ENCODE measurements around the gene PGD. TPM values are rescaled to one million over a fixed set of nuclear protein-coding genes. Genes with fewer than 3 reads are reported as not detected.

Gene PGD
- total and polyA plus RNA-seq, 3 experiments from 2014 or later, result 42.4 to 116 (median 115) TPM

DNA sequence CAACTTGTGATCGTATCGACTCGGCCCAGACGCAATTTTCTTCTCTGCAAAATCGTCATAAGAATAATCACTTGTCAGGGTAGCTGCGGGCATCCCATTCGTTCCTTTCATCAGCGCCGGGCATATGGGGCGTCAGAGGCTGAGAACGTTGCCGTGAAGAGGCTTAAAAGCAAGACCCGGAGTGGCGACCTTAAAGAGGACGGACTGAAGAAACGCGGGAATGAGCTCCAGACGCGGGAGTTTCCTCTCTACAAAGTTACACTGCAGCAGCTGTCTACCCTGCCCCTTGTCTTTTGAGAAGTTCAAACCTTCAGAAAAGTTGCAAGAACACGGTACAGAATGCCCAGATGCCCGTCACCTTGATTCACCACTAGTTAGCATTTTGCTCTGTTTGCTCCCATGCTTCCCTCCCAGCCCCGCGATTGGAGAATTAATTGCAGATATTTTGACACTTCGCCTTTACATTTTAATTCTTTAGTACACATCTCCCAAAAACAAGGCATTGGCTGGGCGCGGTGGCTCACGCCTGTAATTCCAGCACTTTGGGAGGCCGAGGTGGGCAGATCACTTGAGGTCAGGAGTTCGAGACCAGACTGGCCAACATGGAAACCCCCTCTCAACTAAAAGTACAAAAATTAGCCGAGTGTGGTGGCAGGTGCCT is 32.3 kb downstream of the PGD start:
- H3K27me3 ChIP-seq (ENCODE audit: insufficient read depth, low read length, poor library complexity, severe bottlenecking), result no peaks in the 10 kb centered on the region
- DNase-seq, result peak in 1 of 5 donors; percentile 5
- peaks cover 15 to 33% (median 21%) of the 10 kb centered on the region in 3 donors for H3K4me1 Mint-ChIP-seq
- POLR2A ChIA-PET, result interaction anchor here (0.6 kb wide), 1 partner anchor 25 kb away, joined by 3 read pairs; no protein-coding TSS in a partner anchor
- H3K4me1 ChIP-seq (ENCODE audit: insufficient read depth, low read length), result peaks cover 18% of the 10 kb centered on the region
- H3K27ac Mint-ChIP-seq, result peak overlapping the region; percentile 83 to 95 (median 90)
- peaks cover 0 to 3% (median 0%) of the 10 kb centered on the region in 3 donors for H3K36me3 Mint-ChIP-seq
- no peaks in the 10 kb centered on the region for H3K9me3 ChIP-seq (ENCODE audit: low read length)
- H3K9me3 Mint-ChIP-seq, result no peaks in the 10 kb centered on the region
- peak overlapping the region; percentile 83 to 96 (median 89) for H3K4me3 Mint-ChIP-seq
- no peaks in the 10 kb centered on the region for H3K36me3 ChIP-seq (ENCODE audit: insufficient read depth, low read length)
- H3K4me3 ChIP-seq (ENCODE audit: low read length), result peak overlapping the region; percentile 82
- peaks cover 0 to 1% of the 10 kb centered on the region in 2 donors for H3K27me3 Mint-ChIP-seq
- peak overlapping the region; percentile 82 for H3K27ac ChIP-seq (ENCODE audit: low read depth, low read length)
- CTCF ChIA-PET, result interaction anchor here (1.2 to 3.0 kb wide), 7 partner anchors 29 to 481 kb away, joined by 3 to 37 read pairs (median 5); partner anchors contain the start of gene KIF1B

DNA sequence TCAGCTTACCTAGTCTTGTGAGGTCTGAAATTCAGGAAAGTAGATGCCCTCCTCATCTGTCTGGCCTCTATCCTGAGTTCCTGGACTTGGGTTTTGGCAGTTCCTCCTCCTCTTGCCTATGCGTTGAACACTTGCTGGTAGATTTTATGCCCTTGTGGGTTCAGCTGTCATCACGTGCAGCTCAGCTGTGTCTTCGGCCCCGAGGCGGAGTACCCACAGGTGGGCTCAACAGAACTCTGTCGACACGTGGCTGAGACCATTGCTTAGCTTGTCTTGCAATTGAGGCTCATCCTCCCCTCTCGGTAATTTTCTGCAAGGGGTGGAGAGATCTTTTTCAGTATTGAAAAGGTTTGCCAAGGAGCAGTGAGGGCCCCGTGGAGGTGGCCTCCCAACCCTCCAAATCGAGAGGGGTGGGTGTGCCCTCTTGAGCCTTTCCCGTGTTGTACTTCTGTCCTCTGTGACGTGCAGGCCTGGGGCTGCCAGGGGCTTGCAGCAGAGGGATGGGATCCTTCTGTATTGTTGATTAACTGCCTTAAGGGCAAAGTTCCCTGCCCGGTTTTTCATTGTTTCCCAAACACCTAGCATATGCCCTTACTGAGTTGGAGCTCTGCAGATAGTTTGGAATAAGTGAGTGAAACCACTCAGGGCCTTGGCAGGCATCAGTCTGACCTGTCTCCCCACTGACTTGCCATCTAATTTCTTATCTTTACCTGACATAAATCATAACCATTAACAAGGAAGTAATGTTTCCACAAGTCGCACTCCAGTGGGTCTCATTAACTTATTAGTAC is 34.2 kb downstream of the PGD start:
- Mint-ChIP-seq H3K27me3 (no peaks in the 10 kb centered on the region), H3K9me3 (no peaks in the 10 kb centered on the region), H3K4me1 (peaks cover 13 to 29% (median 17%) of the 10 kb centered on the region in 3 donors), H3K36me3 (peaks cover 0 to 3% (median 0%) of the 10 kb centered on the region in 3 donors), H3K4me3 (peak overlapping the region in 4 of 7 donors; percentile 10 to 69 (median 33)), H3K27ac (peak overlapping the region in 3 of 8 donors; percentile 24 to 83 (median 66))
- ChIA-PET CTCF (interaction anchor here (2.8 kb wide), 1 partner anchor 224 kb away, joined by 10 read pairs; the partner anchor contains the start of gene KIF1B), POLR2A (no interaction called here)
- Histone ChIP-seq H3K27ac (ENCODE audit: low read depth, low read length) (no peak overlapping the region), H3K36me3 (ENCODE audit: insufficient read depth, low read length) (no peaks in the 10 kb centered on the region), H3K9me3 (ENCODE audit: low read length) (no peaks in the 10 kb centered on the region), H3K4me1 (ENCODE audit: insufficient read depth, low read length) (peaks cover 18% of the 10 kb centered on the region), H3K27me3 (ENCODE audit: insufficient read depth, low read length, poor library complexity, severe bottlenecking) (no peaks in the 10 kb centered on the region), H3K4me3 (ENCODE audit: low read length) (no peak overlapping the region)
- no peak for DNase-seq

DNA sequence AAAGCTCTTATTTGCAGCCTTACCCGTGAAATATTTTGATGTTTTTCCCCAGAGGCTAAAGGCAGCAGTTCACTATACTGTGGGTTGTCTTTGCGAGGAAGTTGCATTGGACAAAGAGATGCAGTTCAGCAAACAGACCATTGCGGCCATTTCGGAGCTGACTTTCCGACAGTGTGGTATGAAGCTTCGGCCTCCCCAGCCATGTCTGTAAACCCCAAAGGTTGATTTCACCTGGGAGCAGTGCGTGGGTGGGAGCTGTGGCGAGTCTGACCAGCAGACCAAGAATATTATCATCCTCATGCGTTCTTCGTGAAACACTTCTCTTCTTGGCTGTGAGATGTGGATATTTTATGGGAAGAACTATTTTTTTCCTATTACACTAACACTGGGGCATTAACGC is 34.9 kb downstream of the PGD start:
- H3K27me3 Mint-ChIP-seq, result no peaks in the 10 kb centered on the region
- H3K36me3 Mint-ChIP-seq, result peaks cover 0 to 3% (median 0%) of the 10 kb centered on the region in 3 donors
- no peaks in the 10 kb centered on the region for H3K9me3 Mint-ChIP-seq
- DNase-seq, result no peak
- no peaks in the 10 kb centered on the region for H3K27me3 ChIP-seq (ENCODE audit: insufficient read depth, low read length, poor library complexity, severe bottlenecking)
- no peaks in the 10 kb centered on the region for H3K36me3 ChIP-seq (ENCODE audit: insufficient read depth, low read length)
- H3K4me3 ChIP-seq (ENCODE audit: low read length), result no peak overlapping the region
- ChIA-PET CTCF (no interaction called here), POLR2A (no interaction called here)
- peaks cover 18% of the 10 kb centered on the region for H3K4me1 ChIP-seq (ENCODE audit: insufficient read depth, low read length)
- peaks cover 13 to 27% (median 16%) of the 10 kb centered on the region in 3 donors for H3K4me1 Mint-ChIP-seq
- H3K27ac Mint-ChIP-seq, result peak overlapping the region in 2 of 8 donors; percentile 24 to 83
- H3K9me3 ChIP-seq (ENCODE audit: low read length), result no peaks in the 10 kb centered on the region
- peak overlapping the region in 1 of 7 donors; percentile 69 for H3K4me3 Mint-ChIP-seq
- H3K27ac ChIP-seq (ENCODE audit: low read depth, low read length), result no peak overlapping the region

DNA sequence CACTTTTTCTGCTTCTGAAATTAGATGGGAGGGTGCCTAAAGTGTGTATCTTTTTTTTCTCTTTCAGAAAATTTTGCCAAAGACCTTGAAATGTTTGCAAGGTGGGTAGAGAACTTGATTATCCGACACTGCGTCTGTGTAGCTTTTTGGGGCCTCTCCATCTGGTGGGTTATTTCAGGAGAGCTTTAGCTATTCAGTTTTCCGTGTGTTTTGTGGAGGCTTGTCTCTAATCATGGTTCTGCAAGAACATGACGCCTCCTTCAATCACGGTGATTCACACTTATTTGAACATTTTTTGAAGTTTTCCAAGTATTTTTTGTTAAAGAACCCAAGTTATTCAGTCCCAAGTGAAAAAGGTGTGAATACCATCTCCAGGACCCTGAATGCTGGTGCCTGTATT is 35.7 kb downstream of the PGD start:
- Histone ChIP-seq H3K9me3 (ENCODE audit: low read length) (no peaks in the 10 kb centered on the region), H3K27ac (ENCODE audit: low read depth, low read length) (no peak overlapping the region), H3K4me3 (ENCODE audit: low read length) (no peak overlapping the region), H3K4me1 (ENCODE audit: insufficient read depth, low read length) (peaks cover 12% of the 10 kb centered on the region), H3K27me3 (ENCODE audit: insufficient read depth, low read length, poor library complexity, severe bottlenecking) (no peaks in the 10 kb centered on the region), H3K36me3 (ENCODE audit: insufficient read depth, low read length) (no peaks in the 10 kb centered on the region)
- H3K36me3 Mint-ChIP-seq, result peaks cover 0 to 3% (median 0%) of the 10 kb centered on the region in 3 donors
- H3K27me3 Mint-ChIP-seq, result no peaks in the 10 kb centered on the region
- DNase-seq, result no peak
- ChIA-PET CTCF (interaction anchor here (1.1 kb wide), 1 partner anchor 60 kb away, joined by 3 read pairs; no protein-coding TSS in a partner anchor), POLR2A (no interaction called here)
- peak overlapping the region in 1 of 7 donors; percentile 69 for H3K4me3 Mint-ChIP-seq
- no peaks in the 10 kb centered on the region for H3K9me3 Mint-ChIP-seq
- peaks cover 13 to 24% (median 16%) of the 10 kb centered on the region in 3 donors for H3K4me1 Mint-ChIP-seq
- H3K27ac Mint-ChIP-seq, result peak overlapping the region in 1 of 8 donors; percentile 36

DNA sequence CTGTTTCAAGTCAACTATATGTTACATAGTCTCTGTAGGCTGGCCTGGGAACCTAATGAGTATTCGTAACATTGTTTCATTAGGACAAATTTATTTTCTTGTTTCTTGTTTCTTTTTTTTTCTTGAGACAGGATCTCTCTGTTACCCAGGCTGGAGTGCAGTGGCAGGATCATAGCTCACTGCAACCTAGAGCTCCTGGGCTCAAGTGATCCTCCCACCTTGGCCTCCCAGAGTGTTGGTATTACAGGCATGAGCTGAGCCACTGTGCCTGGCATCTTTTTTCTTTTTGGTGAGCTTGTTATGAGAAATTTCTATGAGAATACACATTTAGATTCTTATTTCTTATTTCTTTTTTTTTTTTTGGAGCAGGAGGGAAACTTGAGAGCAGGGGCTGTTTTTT is 38.2 kb downstream of the PGD start:
- CTCF ChIA-PET, result no interaction called here
- POLR2A ChIA-PET, result no interaction called here

DNA sequence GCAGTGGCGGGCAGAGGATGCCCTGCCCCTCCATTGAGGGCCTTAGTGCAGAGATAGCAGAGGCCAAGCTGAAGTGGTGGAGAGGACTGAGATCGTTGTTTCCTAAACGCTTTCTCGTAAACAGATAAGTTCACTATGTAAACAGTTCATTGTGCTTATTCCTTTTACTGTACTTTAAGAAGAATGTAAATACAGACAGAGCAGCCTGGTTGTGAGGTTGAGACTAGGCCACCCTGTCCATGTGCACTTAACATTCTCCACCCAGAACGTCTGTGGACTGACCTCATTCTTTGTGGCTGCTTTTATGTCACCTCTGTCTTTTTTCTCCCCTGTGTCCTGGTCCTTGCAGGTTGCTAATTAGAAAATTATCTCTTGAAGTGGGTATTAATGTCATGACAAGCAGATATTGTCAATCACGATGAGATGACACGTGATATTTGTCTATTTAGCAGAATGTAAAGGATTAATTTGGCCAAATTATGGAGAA is 39.9 kb downstream of the PGD start:
- Histone ChIP-seq H3K36me3 (ENCODE audit: insufficient read depth, low read length) (no peaks in the 10 kb centered on the region), H3K4me1 (ENCODE audit: insufficient read depth, low read length) (no peaks in the 10 kb centered on the region), H3K4me3 (ENCODE audit: low read length) (no peak overlapping the region), H3K9me3 (ENCODE audit: low read length) (no peaks in the 10 kb centered on the region), H3K27ac (ENCODE audit: low read depth, low read length) (no peak overlapping the region), H3K27me3 (ENCODE audit: insufficient read depth, low read length, poor library complexity, severe bottlenecking) (no peaks in the 10 kb centered on the region)
- Mint-ChIP-seq H3K4me1 (no peaks in the 10 kb centered on the region), H3K27ac (no peak overlapping the region), H3K36me3 (peaks cover 0 to 8% (median 3%) of the 10 kb centered on the region in 3 donors), H3K4me3 (no peak overlapping the region), H3K27me3 (no peaks in the 10 kb centered on the region), H3K9me3 (no peaks in the 10 kb centered on the region)
- no peak for DNase-seq
- ChIA-PET POLR2A (no interaction called here), CTCF (interaction anchor here (0.8 to 1.2 kb wide), 2 partner anchors 9 to 57 kb away, joined by 3 read pairs; partner anchors contain the start of gene CENPS)

More for the DNA sequence above, 38.2 kb downstream of the PGD start:
- H3K9me3 ChIP-seq (ENCODE audit: low read length), result no peaks in the 10 kb centered on the region
- H3K4me1 Mint-ChIP-seq, result peaks cover 0 to 4% (median 0%) of the 10 kb centered on the region in 3 donors
- H3K27me3 ChIP-seq (ENCODE audit: insufficient read depth, low read length, poor library complexity, severe bottlenecking), result no peaks in the 10 kb centered on the region
- H3K4me3 ChIP-seq (ENCODE audit: low read length), result no peak overlapping the region
- H3K27ac ChIP-seq (ENCODE audit: low read depth, low read length), result no peak overlapping the region
- no peaks in the 10 kb centered on the region for H3K9me3 Mint-ChIP-seq
- no peak overlapping the region for H3K4me3 Mint-ChIP-seq
- no peaks in the 10 kb centered on the region for H3K4me1 ChIP-seq (ENCODE audit: insufficient read depth, low read length)
- DNase-seq, result no peak
- H3K27ac Mint-ChIP-seq, result peak overlapping the region in 2 of 8 donors; percentile 17 to 69
- H3K36me3 Mint-ChIP-seq, result peaks cover 0 to 8% (median 3%) of the 10 kb centered on the region in 3 donors
- H3K36me3 ChIP-seq (ENCODE audit: insufficient read depth, low read length), result no peaks in the 10 kb centered on the region
- no peaks in the 10 kb centered on the region for H3K27me3 Mint-ChIP-seq

DNA sequence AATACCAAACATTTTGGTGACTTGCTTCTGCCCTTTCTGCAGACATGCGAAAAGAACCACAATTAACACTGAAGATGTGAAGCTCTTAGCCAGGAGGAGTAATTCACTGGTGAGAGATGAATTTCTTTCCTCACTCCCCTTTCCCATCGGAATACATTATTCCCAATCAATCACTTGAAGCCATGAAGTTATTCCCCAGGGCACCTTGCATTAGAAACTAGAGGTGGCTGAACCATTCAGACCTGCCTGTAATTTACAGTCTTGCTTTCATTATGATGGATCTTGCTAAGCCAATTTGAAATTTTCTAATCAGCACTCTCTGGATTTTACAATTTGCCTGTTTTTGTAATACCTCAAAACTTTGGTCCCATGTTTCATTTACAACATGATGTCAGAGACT is 41.4 kb downstream of the PGD start:
- no peaks in the 10 kb centered on the region for H3K4me1 ChIP-seq (ENCODE audit: insufficient read depth, low read length)
- no peak for DNase-seq
- H3K27ac ChIP-seq (ENCODE audit: low read depth, low read length), result no peak overlapping the region
- no peaks in the 10 kb centered on the region for H3K9me3 ChIP-seq (ENCODE audit: low read length)
- Mint-ChIP-seq H3K4me1 (no peaks in the 10 kb centered on the region), H3K27me3 (no peaks in the 10 kb centered on the region), H3K9me3 (no peaks in the 10 kb centered on the region), H3K36me3 (peaks cover 0 to 11% (median 3%) of the 10 kb centered on the region in 3 donors), H3K27ac (no peak overlapping the region), H3K4me3 (no peak overlapping the region)
- H3K4me3 ChIP-seq (ENCODE audit: low read length), result no peak overlapping the region
- POLR2A ChIA-PET, result no interaction called here
- CTCF ChIA-PET, result no interaction called here
- no peaks in the 10 kb centered on the region for H3K27me3 ChIP-seq (ENCODE audit: insufficient read depth, low read length, poor library complexity, severe bottlenecking)
- no peaks in the 10 kb centered on the region for H3K36me3 ChIP-seq (ENCODE audit: insufficient read depth, low read length)

DNA sequence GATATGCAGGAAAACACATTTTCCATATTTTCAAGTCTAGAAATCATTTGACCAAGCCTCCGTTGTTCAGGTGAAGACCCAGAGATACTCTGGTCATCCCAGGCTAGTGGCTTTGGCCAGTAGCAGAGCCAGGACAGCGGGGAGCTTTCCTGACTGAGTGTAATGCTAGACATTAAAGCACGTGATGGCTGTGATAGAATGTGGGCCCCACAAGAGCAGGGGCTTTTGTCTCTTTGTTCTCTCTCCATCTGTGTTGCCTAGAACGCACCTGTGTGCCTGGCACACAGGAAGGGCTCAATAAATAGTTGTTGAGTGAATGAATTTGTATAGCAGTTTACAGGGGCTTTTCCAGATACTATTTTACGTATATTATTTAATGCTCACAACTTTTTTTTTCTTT is 41.9 kb downstream of the PGD start:
- CTCF ChIA-PET, result no interaction called here
- Mint-ChIP-seq H3K27me3 (no peaks in the 10 kb centered on the region), H3K9me3 (no peaks in the 10 kb centered on the region), H3K36me3 (peaks cover 0 to 11% (median 3%) of the 10 kb centered on the region in 3 donors), H3K4me1 (no peaks in the 10 kb centered on the region), H3K4me3 (no peak overlapping the region), H3K27ac (peak overlapping the region in 1 of 8 donors; percentile 29)
- Histone ChIP-seq H3K36me3 (ENCODE audit: insufficient read depth, low read length) (no peaks in the 10 kb centered on the region), H3K27ac (ENCODE audit: low read depth, low read length) (no peak overlapping the region), H3K4me1 (ENCODE audit: insufficient read depth, low read length) (no peaks in the 10 kb centered on the region), H3K9me3 (ENCODE audit: low read length) (no peaks in the 10 kb centered on the region), H3K27me3 (ENCODE audit: insufficient read depth, low read length, poor library complexity, severe bottlenecking) (no peaks in the 10 kb centered on the region), H3K4me3 (ENCODE audit: low read length) (no peak overlapping the region)
- DNase-seq, result peak in 1 of 5 donors; percentile 12
- POLR2A ChIA-PET, result no interaction called here
